Measurements from ENCODE around the gene RIPOR3.

GRCh38 chr20:50728486-50728980 lies 37.2 kb upstream of the RIPOR3 start:
- TF ChIP-seq TAF1 (conservative IDR thresholded peaks at IDR 0.05) (no peak), MAX (IDR thresholded peaks at IDR 0.05) (no peak), GABPA (IDR thresholded peaks at IDR 0.05 in 1 of 2, conservative IDR thresholded peaks at IDR 0.05 in 1 of 2) (no peak), RAD21 (IDR thresholded peaks at IDR 0.05) (no peak), HNF4A (conservative IDR thresholded peaks at IDR 0.05) (no peak), EGR1 (IDR thresholded peaks at IDR 0.05; ENCODE audit: low read depth in 2 of 2) (no peak), SP1 (IDR thresholded peaks at IDR 0.05) (no peak), RXRA (IDR thresholded peaks at IDR 0.05) (no peak), YY1 (IDR thresholded peaks at IDR 0.05) (no peak)
- TF ChIP-seq, protein P1, sequence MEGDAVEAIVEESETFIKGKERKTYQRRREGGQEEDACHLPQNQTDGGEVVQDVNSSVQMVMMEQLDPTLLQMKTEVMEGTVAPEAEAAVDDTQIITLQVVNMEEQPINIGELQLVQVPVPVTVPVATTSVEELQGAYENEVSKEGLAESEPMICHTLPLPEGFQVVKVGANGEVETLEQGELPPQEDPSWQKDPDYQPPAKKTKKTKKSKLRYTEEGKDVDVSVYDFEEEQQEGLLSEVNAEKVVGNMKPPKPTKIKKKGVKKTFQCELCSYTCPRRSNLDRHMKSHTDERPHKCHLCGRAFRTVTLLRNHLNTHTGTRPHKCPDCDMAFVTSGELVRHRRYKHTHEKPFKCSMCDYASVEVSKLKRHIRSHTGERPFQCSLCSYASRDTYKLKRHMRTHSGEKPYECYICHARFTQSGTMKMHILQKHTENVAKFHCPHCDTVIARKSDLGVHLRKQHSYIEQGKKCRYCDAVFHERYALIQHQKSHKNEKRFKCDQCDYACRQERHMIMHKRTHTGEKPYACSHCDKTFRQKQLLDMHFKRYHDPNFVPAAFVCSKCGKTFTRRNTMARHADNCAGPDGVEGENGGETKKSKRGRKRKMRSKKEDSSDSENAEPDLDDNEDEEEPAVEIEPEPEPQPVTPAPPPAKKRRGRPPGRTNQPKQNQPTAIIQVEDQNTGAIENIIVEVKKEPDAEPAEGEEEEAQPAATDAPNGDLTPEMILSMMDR (IDR thresholded peaks at IDR 0.05; ENCODE audit: low read depth, low read length, missing input control) = no peak
- TF ChIP-seq, protein P2, sequence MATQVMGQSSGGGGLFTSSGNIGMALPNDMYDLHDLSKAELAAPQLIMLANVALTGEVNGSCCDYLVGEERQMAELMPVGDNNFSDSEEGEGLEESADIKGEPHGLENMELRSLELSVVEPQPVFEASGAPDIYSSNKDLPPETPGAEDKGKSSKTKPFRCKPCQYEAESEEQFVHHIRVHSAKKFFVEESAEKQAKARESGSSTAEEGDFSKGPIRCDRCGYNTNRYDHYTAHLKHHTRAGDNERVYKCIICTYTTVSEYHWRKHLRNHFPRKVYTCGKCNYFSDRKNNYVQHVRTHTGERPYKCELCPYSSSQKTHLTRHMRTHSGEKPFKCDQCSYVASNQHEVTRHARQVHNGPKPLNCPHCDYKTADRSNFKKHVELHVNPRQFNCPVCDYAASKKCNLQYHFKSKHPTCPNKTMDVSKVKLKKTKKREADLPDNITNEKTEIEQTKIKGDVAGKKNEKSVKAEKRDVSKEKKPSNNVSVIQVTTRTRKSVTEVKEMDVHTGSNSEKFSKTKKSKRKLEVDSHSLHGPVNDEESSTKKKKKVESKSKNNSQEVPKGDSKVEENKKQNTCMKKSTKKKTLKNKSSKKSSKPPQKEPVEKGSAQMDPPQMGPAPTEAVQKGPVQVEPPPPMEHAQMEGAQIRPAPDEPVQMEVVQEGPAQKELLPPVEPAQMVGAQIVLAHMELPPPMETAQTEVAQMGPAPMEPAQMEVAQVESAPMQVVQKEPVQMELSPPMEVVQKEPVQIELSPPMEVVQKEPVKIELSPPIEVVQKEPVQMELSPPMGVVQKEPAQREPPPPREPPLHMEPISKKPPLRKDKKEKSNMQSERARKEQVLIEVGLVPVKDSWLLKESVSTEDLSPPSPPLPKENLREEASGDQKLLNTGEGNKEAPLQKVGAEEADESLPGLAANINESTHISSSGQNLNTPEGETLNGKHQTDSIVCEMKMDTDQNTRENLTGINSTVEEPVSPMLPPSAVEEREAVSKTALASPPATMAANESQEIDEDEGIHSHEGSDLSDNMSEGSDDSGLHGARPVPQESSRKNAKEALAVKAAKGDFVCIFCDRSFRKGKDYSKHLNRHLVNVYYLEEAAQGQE (IDR thresholded peaks at IDR 0.05) = no peak
- TF ChIP-seq, protein P3, sequence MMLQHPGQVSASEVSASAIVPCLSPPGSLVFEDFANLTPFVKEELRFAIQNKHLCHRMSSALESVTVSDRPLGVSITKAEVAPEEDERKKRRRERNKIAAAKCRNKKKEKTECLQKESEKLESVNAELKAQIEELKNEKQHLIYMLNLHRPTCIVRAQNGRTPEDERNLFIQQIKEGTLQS (IDR thresholded peaks at IDR 0.05) = no peak
- TF ChIP-seq, protein P4, sequence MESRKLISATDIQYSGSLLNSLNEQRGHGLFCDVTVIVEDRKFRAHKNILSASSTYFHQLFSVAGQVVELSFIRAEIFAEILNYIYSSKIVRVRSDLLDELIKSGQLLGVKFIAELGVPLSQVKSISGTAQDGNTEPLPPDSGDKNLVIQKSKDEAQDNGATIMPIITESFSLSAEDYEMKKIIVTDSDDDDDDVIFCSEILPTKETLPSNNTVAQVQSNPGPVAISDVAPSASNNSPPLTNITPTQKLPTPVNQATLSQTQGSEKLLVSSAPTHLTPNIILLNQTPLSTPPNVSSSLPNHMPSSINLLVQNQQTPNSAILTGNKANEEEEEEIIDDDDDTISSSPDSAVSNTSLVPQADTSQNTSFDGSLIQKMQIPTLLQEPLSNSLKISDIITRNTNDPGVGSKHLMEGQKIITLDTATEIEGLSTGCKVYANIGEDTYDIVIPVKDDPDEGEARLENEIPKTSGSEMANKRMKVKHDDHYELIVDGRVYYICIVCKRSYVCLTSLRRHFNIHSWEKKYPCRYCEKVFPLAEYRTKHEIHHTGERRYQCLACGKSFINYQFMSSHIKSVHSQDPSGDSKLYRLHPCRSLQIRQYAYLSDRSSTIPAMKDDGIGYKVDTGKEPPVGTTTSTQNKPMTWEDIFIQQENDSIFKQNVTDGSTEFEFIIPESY (IDR thresholded peaks at IDR 0.05) = no peak

Measured in liver (tissue), 3 donors.